GM23248 (cell line): ENCODE results near the gene CDON. TPM values are rescaled to one million over a fixed set of nuclear protein-coding genes. Genes with fewer than 3 reads are reported as not detected.

Experiments used
- DNase-seq: peaks from one replicate; pipeline ENCODE4 v3.0.0-alpha.2; 2015
- H2AFZ ChIP-seq: fragments of 200-600 bp; sonication (generic); 2 replicates; pipeline ENCODE4 v1.6.1; 2016; ENCODE audit warnings: antibody characterized with exemption
- H3F3A ChIP-seq: fragments of 200-600 bp; sonication (generic); 2 replicates; pipeline ENCODE4 v1.6.1; 2016; ENCODE audit warnings: mild to moderate bottlenecking, antibody characterized with exemption, mixed run types; ENCODE audit not compliant: insufficient read depth
- H3K27ac ChIP-seq: fragments of 200-600 bp; sonication (generic); 2 replicates; pipeline ENCODE4 v1.5.1; 2016; ENCODE audit warnings: mild to moderate bottlenecking
- H3K27me3 ChIP-seq: fragments of 200-600 bp; sonication (generic); replicated peaks from 2 replicates; pipeline ENCODE4 v1.6.1; 2016; ENCODE audit warnings: mild to moderate bottlenecking; ENCODE audit not compliant: insufficient read depth
- H3K36me3 ChIP-seq: fragments of 200-600 bp; sonication (generic); 2 replicates; pipeline ENCODE4 v1.6.1; 2016; ENCODE audit warnings: low read depth, mild to moderate bottlenecking
- H3K4me1 ChIP-seq: fragments of 200-600 bp; sonication (generic); 2 replicates; pipeline ENCODE4 v1.6.1; 2016; ENCODE audit warnings: mild to moderate bottlenecking; ENCODE audit not compliant: insufficient read depth
- H3K4me2 ChIP-seq: fragments of 200-600 bp; sonication (generic); one replicate; pipeline ENCODE4 v1.6.1; 2016; ENCODE audit warnings: mild to moderate bottlenecking; ENCODE audit not compliant: unreplicated experiment
- H3K4me3 ChIP-seq: fragments of 200-600 bp; sonication (generic); 2 replicates; pipeline ENCODE4 v1.5.1; 2016; ENCODE audit warnings: mild to moderate bottlenecking
- H3K79me2 ChIP-seq: fragments of 200-600 bp; sonication (generic); 2 replicates; pipeline ENCODE4 v1.6.1; 2016; ENCODE audit warnings: mild to moderate bottlenecking; ENCODE audit not compliant: insufficient read depth
- H3K9ac ChIP-seq: fragments of 200-600 bp; sonication (generic); 2 replicates; pipeline ENCODE4 v1.6.1; 2016; ENCODE audit warnings: mild to moderate bottlenecking
- H3K9me2 ChIP-seq: fragments of 200-600 bp; sonication (generic); 2 replicates; pipeline ENCODE4 v1.6.1; 2016; ENCODE audit warnings: mixed run types, mild to moderate bottlenecking, moderate library complexity; ENCODE audit not compliant: insufficient read depth
- H3K9me3 ChIP-seq: fragments of 200-600 bp; sonication (generic); one replicate; pipeline ENCODE4 v1.6.1; 2017; ENCODE audit warnings: low read depth
- H4K20me1 ChIP-seq: fragments of 200-600 bp; sonication (generic); 2 replicates; pipeline ENCODE4 v1.6.0; 2016; ENCODE audit not compliant: insufficient read depth
- EZH2 ChIP-seq: fragments of 200-600 bp; sonication (generic); IDR thresholded peaks from 2 replicates; pipeline ENCODE4 v1.6.1; 2018; ENCODE audit warnings: antibody characterized with exemption, mild to moderate bottlenecking; ENCODE audit not compliant: insufficient read depth, poor library complexity, severe bottlenecking
- EZH2phosphoT487 ChIP-seq: fragments of 200-600 bp; sonication (generic); IDR thresholded peaks from 2 replicates; pipeline ENCODE4 v1.6.1; 2018; ENCODE audit warnings: antibody characterized with exemption, moderate library complexity, mild to moderate bottlenecking, low read depth; ENCODE audit not compliant: insufficient read depth
- WGBS, 2 experiments: methylation state at CpG; one replicate each; pipeline ENCODE4 v1.1.6; 2015 to 2017; ENCODE audit warnings: low lambda C conversion rate in 2 of 2, low coverage in 1 of 2; ENCODE audit errors: missing lambda C conversion rate in 2 of 2; 5-methylcytosine and 5-hydroxymethylcytosine counted together
- in situ Hi-C: fragments of 300-500 bp; cut with MboI; formaldehyde crosslinking; loops from 2 replicates; pipeline ENCODE4 v1.15.0; 2020
- polyA plus RNA-seq: library from polyadenylated mRNA; unstranded; fragments of >200 nt; fragmentation: Nextera tagmentation; extraction: Ambion mirVana; gene quantifications from 2 replicates; pipeline ENCODE4 v1.2.1, GENCODE V29; 2016
- total RNA-seq: library from RNA; depleted of rRNA; stranded (reverse); fragments of >200 nt; shearing (Covaris generic); gene quantifications from 2 replicates; pipeline ENCODE4 v1.2.3, GENCODE V29; 2014

Gene CDON
- total and polyA plus RNA-seq, 2 experiments from 2014 or later: 2.2 to 10.3 TPM

DNA sequence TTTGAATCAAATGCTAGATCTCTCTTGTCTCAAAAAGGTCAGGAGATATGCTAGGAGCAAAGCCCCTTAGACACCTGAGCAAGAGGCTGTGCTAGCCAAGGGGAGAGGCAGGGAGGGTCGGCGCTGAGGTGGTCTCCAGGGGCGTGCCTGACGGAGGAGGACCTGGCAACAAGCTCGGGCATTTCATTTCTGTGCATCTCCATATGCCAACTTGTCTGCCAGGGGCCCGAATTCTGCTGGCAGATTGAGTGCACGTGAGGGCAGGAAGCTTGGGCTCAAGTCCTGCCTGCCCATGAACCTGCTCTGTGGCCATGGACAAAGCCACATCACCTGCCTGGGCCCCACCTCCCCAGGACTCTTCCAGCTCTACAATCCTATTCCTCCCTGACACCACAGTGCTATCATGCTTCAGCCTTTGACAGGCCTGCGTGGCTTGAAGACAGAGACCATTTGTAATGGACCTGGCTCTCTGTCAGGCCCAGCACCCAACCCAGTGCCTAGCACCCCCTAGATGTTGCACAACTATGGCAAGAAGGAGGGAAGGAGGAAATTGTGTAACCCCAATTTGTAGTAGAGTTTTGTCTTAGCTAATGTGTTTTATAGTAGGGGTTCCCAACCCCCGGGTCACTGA, 133.1 kb downstream of the CDON start:
- WGBS, 2 experiments: 62 to 63% methylated on average over 9 of the region's 9 CpGs
- DNase-seq: no peak
- Histone ChIP-seq H3F3A (no peaks in the 10 kb centered on the region), H3K9ac (no peak overlapping the region), H3K9me2 (no peaks in the 10 kb centered on the region), H3K36me3 (no peaks in the 10 kb centered on the region), H3K4me2 (no peak overlapping the region), H4K20me1 (no peaks in the 10 kb centered on the region), H3K4me1 (no peaks in the 10 kb centered on the region), H3K4me3 (no peak overlapping the region), H3K27ac (no peak overlapping the region), H3K79me2 (no peaks in the 10 kb centered on the region), H3K9me3 (no peaks in the 10 kb centered on the region), H3K27me3 (peaks cover 38% of the 10 kb centered on the region), H2AFZ (no peak overlapping the region)
- in situ Hi-C loops: no loop called here
- TF ChIP-seq EZH2 (no peak), EZH2phosphoT487 (no peak)

DNA sequence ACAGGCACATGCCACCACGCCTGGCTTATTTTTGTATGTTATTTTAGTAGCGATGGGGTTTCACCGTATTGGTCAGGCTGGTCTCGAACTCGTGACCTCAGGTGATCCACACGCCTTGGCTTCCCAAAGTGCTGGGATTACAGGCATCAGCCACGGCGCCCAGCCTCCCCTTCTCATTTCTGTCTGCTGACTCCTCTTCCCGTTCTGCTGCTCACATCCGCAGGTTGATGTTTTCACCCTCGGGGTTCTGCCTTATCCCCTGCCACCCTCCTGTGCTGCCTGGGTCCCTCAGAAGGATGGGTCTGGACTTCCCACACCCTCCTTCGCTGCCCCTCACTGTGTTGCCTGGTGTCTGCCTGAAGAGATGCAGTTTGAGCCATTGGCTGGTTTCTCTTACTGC, 136.0 kb downstream of the CDON start:
- no peaks in the 10 kb centered on the region for H3K79me2 ChIP-seq
- H3K4me3 ChIP-seq: no peak overlapping the region
- no peak overlapping the region for H3K4me2 ChIP-seq
- TF ChIP-seq EZH2phosphoT487: no peak
- no peak overlapping the region for H3K27ac ChIP-seq
- no peaks in the 10 kb centered on the region for H3F3A ChIP-seq
- H2AFZ ChIP-seq: no peak overlapping the region
- 79 to 80% methylated on average over 11 to 12 of the region's 12 CpGs for WGBS, 2 experiments
- H3K36me3 ChIP-seq: no peaks in the 10 kb centered on the region
- H3K9ac ChIP-seq: no peak overlapping the region
- in situ Hi-C loops: no loop called here
- H4K20me1 ChIP-seq: no peaks in the 10 kb centered on the region
- no peaks in the 10 kb centered on the region for H3K9me2 ChIP-seq
- DNase-seq: no peak
- H3K27me3 ChIP-seq: peaks cover 35% of the 10 kb centered on the region
- H3K4me1 ChIP-seq: no peaks in the 10 kb centered on the region
- no peaks in the 10 kb centered on the region for H3K9me3 ChIP-seq

DNA sequence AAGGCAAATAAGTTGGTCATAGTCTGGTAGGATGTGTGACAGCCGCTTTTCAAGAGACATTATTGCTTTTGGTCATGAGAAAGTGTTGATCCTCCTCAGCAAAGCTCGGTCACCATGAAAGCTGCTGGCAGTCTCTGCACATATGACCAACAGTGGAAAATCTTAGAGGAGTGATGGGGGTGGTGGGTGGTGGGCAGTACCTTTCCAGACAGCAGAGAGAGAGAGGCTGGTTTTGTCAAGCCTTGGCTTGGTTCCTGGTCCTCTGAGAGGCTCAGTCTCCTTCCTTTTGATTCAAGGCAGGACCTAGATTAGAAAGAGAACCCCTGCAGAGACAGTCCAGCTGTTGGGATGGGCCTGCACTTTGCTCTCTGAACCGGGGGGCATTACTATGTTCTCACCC, 136.9 kb downstream of the CDON start:
- no peak for DNase-seq
- Histone ChIP-seq H3F3A (no peaks in the 10 kb centered on the region), H3K27ac (no peak overlapping the region), H3K36me3 (no peaks in the 10 kb centered on the region), H3K9ac (no peak overlapping the region), H3K4me3 (no peak overlapping the region), H3K79me2 (no peaks in the 10 kb centered on the region), H3K4me1 (no peaks in the 10 kb centered on the region), H3K9me2 (no peaks in the 10 kb centered on the region), H4K20me1 (no peaks in the 10 kb centered on the region), H3K9me3 (no peaks in the 10 kb centered on the region), H3K4me2 (no peak overlapping the region), H3K27me3 (peaks cover 31% of the 10 kb centered on the region), H2AFZ (no peak overlapping the region)
- WGBS, 2 experiments: 75 to 78% methylated on average over 3 of the region's 3 CpGs
- in situ Hi-C loops: no loop called here
- TF ChIP-seq EZH2: no peak
- TF ChIP-seq EZH2phosphoT487: no peak

DNA sequence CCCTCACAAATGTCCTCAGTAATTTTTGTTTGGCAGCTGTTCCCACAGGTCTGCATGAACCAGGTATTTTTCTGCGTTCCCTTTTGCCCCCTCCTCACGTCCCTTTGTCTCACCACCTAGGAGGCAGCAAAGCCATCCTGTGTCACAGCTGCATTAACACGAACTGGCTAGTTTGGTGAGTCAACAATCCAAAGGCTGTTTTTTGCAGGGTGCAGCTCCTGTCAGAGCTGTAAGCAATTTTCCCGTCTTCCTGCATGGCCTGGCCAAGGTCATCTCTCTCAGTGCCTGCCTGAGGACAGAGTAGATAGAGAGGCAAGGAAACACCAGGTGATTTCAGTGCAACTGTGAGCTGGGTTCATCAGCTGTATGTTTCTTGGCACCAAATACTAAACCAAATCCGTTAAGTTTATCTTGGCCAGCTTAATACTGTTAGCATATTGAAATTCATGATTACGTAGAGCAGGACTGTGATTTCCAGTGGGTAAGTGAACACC, 137.4 kb downstream of the CDON start:
- no peak for DNase-seq
- H3K79me2 ChIP-seq: no peaks in the 10 kb centered on the region
- H2AFZ ChIP-seq: no peak overlapping the region
- no peak overlapping the region for H3K4me2 ChIP-seq
- H3K27ac ChIP-seq: no peak overlapping the region
- no peaks in the 10 kb centered on the region for H3K4me1 ChIP-seq
- no peaks in the 10 kb centered on the region for H3K36me3 ChIP-seq
- no peak for TF ChIP-seq EZH2phosphoT487
- no peak for TF ChIP-seq EZH2
- H3K9me3 ChIP-seq: no peaks in the 10 kb centered on the region
- WGBS, 2 experiments: 68 to 70% methylated on average over 6 of the region's 6 CpGs
- H3K27me3 ChIP-seq: peaks cover 32% of the 10 kb centered on the region
- H4K20me1 ChIP-seq: no peaks in the 10 kb centered on the region
- H3K4me3 ChIP-seq: no peak overlapping the region
- in situ Hi-C loops: no loop called here
- H3K9ac ChIP-seq: no peak overlapping the region
- no peaks in the 10 kb centered on the region for H3F3A ChIP-seq
- H3K9me2 ChIP-seq: no peaks in the 10 kb centered on the region
